NCI-H526 (cell line): ENCODE data around the gene PPIF.
"Not testable (repeated sequence)": the region's sequence is repeated elsewhere in the genome, so short reads cannot be mapped to it uniquely, and the experiment has no call there.

Experiments used
- DNase-seq, 2 experiments: peaks; one replicate each; lab custom pipeline; 2025; lab: John Stamatoyannopoulos, UW

The PPIF gene

GRCh38 chr10:79331709-79332108 lies 15.6 kb upstream of the PPIF start:
- no peak for DNase-seq

- not testable (repeated sequence) for DNase-seq
Observed at GRCh38 chr10:79332610-79333315, 14.5 kb upstream of the PPIF start.

- DNase-seq = no peak
Observed at GRCh38 chr10:79333513-79333912, 13.8 kb upstream of the PPIF start.

GRCh38 chr10:79334573-79334972 lies 12.7 kb upstream of the PPIF start:
- no peak for DNase-seq

GRCh38 chr10:79335094-79335469 lies 12.2 kb upstream of the PPIF start:
- DNase-seq = no peak

GRCh38 chr10:79335470-79336235 lies 11.6 kb upstream of the PPIF start:
- DNase-seq = no peak

GRCh38 chr10:79336276-79336675 lies 11.0 kb upstream of the PPIF start:
- no peak for DNase-seq

GRCh38 chr10:79336739-79337138 lies 10.5 kb upstream of the PPIF start:
- no peak for DNase-seq

- not testable (repeated sequence) for DNase-seq
Observed at GRCh38 chr10:79337783-79338469, 9.3 kb upstream of the PPIF start.

- no peak for DNase-seq
Observed at GRCh38 chr10:79339266-79339665, 8.0 kb upstream of the PPIF start.

- no peak for DNase-seq
Observed at GRCh38 chr10:79340646-79341244, 6.5 kb upstream of the PPIF start.

GRCh38 chr10:79342295-79342761 lies 4.9 kb upstream of the PPIF start:
- no peak for DNase-seq

- DNase-seq = no peak
Observed at GRCh38 chr10:79342811-79343561, 4.3 kb upstream of the PPIF start.

- peak in 1 of 2 experiments; percentile 46 for DNase-seq
Observed at GRCh38 chr10:79344502-79345195, 2.6 kb upstream of the PPIF start.

GRCh38 chr10:79345241-79346011 lies 1.8 kb upstream of the PPIF start:
- DNase-seq = no peak

GRCh38 chr10:79346012-79346340 lies 1.3 kb upstream of the PPIF start:
- DNase-seq = no peak

GRCh38 chr10:79346388-79347225 lies 662 bp upstream of the PPIF start:
- peak; percentile 51 to 60 for DNase-seq

GRCh38 chr10:79347894-79348639 lies 798 bp downstream of the PPIF start:
- peak in 1 of 2 experiments; percentile 26 for DNase-seq

GRCh38 chr10:79348640-79348988 lies 1.3 kb downstream of the PPIF start:
- no peak for DNase-seq
